DMS53 treated with DMSO at 0.1 percent for 48 hours (cell line): ENCODE data around the gene SIGLEC12.
"Not testable (repeated sequence)": the region's sequence is repeated elsewhere in the genome, so short reads cannot be mapped to it uniquely, and the experiment has no call there.

ENCODE experiments used
- DNase-seq: peaks from one replicate; lab custom pipeline; 2025; ENCODE audit not compliant: unreplicated experiment; lab: John Stamatoyannopoulos, UW

The SIGLEC12 gene

GRCh38 chr19:51485960-51486660 is 15.5 kb downstream of the SIGLEC12 start:
- DNase-seq, result no peak

GRCh38 chr19:51480590-51480989 is 21.0 kb downstream of the SIGLEC12 start:
- no peak for DNase-seq

- DNase-seq, result no peak
Observed at GRCh38 chr19:51479531-51480331, 21.9 kb downstream of the SIGLEC12 start.

- DNase-seq, result no peak
Observed at GRCh38 chr19:51478381-51479234, 23.0 kb downstream of the SIGLEC12 start, which contains the start of gene CEACAM18. TSS of gene CEACAM18 (plus strand) at chr19:51478539.

- no peak for DNase-seq
Observed at GRCh38 chr19:51477344-51477743, 24.3 kb downstream of the SIGLEC12 start.

GRCh38 chr19:51476164-51476563 is 25.4 kb downstream of the SIGLEC12 start:
- DNase-seq, result no peak

GRCh38 chr19:51473009-51473707 is 28.4 kb downstream of the SIGLEC12 start:
- peak; percentile 18 for DNase-seq

DNA sequence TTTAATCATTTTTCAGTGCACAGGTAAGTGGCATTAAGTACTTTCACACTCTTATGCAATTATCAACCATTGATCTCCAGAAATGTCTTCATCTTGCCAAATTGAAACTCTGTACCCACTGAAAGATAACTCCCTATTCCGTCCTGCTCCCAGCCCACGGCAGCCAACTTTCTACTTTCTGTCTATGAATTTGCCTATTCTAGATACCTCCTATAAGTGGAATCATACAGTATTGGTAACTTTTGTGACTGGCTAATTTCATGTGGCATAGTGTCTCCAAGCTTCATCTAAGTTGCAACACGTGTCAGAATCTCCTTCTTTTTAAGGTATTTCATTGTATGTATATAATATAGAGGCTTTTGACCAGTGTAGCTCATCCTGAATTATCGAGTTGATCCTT is 29.0 kb downstream of the SIGLEC12 start:
- DNase-seq, result no peak

- DNase-seq, result no peak
Observed at GRCh38 chr19:51471527-51471926, 30.1 kb downstream of the SIGLEC12 start.

- no peak for DNase-seq
Observed at GRCh38 chr19:51470966-51471365, 30.6 kb downstream of the SIGLEC12 start.

DNA sequence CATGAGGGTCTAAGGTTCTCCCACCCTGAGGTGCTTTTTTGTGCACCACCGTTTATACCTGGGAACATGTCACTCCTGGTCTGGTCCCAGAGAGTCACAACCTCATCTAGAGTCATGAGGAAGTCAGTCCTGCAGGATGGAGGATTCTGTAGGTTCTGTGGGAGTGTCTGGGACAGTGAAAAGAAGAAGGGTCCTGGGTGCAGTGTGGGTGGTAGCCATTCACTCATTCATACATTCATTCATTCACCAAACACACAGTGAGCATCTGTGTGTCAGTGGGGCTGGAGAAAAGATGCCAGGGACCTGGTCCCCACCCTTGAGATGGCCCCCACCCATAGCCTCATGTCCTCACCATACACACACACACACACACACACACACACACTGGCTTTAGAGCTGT is 32.0 kb downstream of the SIGLEC12 start:
- no peak for DNase-seq

DNA sequence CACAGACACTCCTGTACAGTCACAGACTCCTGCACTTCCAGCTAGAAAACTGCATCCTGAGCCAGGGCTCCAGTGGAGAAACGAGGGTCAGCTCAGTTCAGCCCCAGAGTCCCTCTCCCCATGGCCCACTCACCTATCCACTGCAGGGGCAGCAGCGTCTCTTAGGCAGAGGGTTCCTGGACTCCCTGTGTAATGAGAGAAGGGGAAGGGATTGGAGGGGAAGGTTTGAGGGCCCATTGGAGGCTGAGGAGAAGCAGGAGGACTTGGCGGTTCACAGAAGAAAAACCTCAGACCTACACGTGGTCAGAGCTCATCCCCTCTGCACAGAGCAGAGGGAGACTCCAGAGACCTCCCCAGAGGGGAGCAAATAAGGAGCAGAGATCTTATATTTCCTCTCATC is 32.4 kb downstream of the SIGLEC12 start:
- no peak for DNase-seq

GRCh38 chr19:51468545-51468920 is 33.1 kb downstream of the SIGLEC12 start:
- no peak for DNase-seq

DNA sequence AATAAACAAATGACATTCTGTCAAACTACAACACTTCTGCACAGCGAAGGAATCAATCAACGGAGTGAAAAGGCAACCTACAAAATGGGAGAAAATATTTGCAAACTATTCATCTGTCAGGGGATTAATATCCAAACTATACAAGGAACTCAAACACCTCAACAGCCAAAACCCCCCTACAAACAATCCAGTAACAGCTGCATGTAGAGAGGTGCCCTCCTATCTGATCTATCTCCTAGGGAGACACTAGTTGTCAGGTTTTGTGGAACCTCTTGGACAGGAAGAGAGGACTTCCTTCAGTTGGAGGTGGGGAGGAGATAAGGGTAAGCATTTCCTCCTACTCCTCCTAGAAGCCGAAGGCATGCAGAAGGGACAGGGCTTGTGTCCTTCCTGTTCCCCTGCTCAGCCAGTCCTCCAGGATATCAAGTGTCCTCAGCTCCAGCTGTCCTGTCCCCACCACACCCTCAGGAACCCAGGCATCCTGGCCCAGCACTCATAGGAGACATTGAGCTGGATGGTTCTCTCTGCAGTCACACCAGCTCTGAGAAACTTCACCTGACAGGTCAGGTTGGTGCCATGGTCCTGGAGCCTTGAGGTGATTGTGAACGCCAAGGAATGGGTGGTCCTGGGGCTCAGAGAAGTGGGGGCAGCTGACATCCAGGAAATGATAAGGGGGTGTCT is 33.6 kb downstream of the SIGLEC12 start:
- DNase-seq, result no peak

GRCh38 chr19:51466723-51467122 is 34.9 kb downstream of the SIGLEC12 start:
- DNase-seq, result no peak

- not testable (repeated sequence) for DNase-seq
Observed at GRCh38 chr19:51463976-51464581, 37.5 kb downstream of the SIGLEC12 start.

DNA sequence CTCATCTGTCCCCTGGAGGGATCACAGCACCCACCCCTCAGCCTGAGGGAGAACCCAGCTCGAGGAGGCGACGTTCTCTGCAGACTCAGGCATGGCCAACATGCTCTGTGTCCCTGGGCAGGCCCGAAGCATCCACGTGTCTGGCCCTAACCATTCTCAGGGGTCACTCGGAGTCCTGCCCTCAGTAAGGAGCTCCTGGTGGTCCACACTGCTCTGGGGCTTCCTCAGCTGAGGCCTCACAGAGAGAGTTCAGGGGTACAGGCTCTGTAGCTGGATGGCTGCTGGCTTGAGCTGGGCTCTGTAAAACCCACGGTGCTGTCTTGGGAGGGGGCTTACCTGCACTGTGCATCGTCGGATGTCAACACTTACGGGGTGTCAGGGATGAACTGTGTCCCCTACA is 38.9 kb downstream of the SIGLEC12 start:
- no peak for DNase-seq

DNA sequence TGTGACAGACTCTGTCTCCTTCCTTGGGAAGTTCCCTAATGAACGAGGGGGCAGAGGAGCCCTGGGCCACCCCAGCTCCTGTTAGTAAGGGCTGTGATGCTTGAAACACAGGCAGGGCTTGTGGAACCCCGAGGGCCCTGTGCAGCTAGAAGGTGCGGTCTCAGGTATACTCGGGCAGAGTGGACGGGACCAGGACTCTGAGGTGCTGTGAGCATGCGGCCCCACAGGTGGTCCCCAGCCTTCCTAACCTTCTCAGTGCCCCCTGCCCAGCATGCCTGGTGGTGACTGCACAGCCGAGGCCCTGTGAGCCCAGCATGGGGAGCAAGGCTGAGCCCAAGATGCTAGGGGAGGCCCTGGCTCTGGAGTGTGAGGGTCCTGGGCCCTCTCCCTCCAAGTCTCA is 39.3 kb downstream of the SIGLEC12 start:
- DNase-seq, result no peak

GRCh38 chr19:51461723-51462161 is 39.9 kb downstream of the SIGLEC12 start:
- no peak for DNase-seq
